GM23338 (cell line): ENCODE results near the gene NDEL1.
"Not testable (repeated sequence)": the region's sequence is repeated elsewhere in the genome, so short reads cannot be mapped to it uniquely, and the experiment has no call there.

Experiments
- CREB1 ChIP-seq: fragments of 250-450 bp; sonication (Bioruptor Pico); IDR thresholded peaks from 2 replicates; pipeline ENCODE4 v1.5.0; 2020; ENCODE audit warnings: low read depth, mild to moderate bottlenecking, moderate library complexity
- EZH2 ChIP-seq: fragments of 200-600 bp; sonication (generic); IDR thresholded peaks from one replicate; pipeline ENCODE4 v1.8.0; 2017; ENCODE audit warnings: antibody characterized with exemption, mild to moderate bottlenecking, low read depth; ENCODE audit not compliant: unreplicated experiment
- EZH2phosphoT487 ChIP-seq: fragments of 200-600 bp; sonication (generic); IDR thresholded peaks from one replicate; pipeline ENCODE4 v1.8.1; 2018; ENCODE audit warnings: antibody characterized with exemption; ENCODE audit not compliant: unreplicated experiment
- JUNB ChIP-seq: IDR thresholded peaks from one replicate; pipeline ENCODE4 v1.6.1; 2016; ENCODE audit warnings: antibody characterized with exemption; ENCODE audit not compliant: unreplicated experiment
- NANOG ChIP-seq: IDR thresholded peaks from 2 replicates; pipeline ENCODE4 v1.6.1; 2016; ENCODE audit warnings: antibody characterized with exemption, borderline replicate concordance
- POLR2AphosphoS5 ChIP-seq: IDR thresholded peaks from 2 replicates; pipeline ENCODE4 v1.6.1; 2016; ENCODE audit warnings: antibody characterized with exemption, low read depth
- STAT1 ChIP-seq: IDR thresholded peaks from one replicate; pipeline ENCODE4 v1.6.1; 2016; ENCODE audit warnings: antibody characterized with exemption; ENCODE audit not compliant: unreplicated experiment
- TF ChIP-seq, protein P1 (sequence below), 2 experiments: fragments of 200-600 bp in 1 of 2; sonication (generic) in 1 of 2; conservative IDR thresholded peaks; 2 replicates each; pipeline versions ENCODE4 v1.5.1 to v1.6.1; 2016 to 2017; ENCODE audit warnings: antibody characterized with exemption in 2 of 2, low read depth in 2 of 2, mild to moderate bottlenecking in 2 of 2, moderate library complexity in 1 of 2
- TF ChIP-seq, protein P2 (sequence below): fragments of 250-450 bp; sonication (Bioruptor Pico); IDR thresholded peaks from 2 replicates; pipeline ENCODE4 v1.5.0; 2020; ENCODE audit warnings: mild to moderate bottlenecking, moderate library complexity
- TF ChIP-seq, protein P3 (sequence below): IDR thresholded peaks from one replicate; pipeline ENCODE4 v1.6.1; 2018; ENCODE audit warnings: antibody characterized with exemption; ENCODE audit not compliant: unreplicated experiment

DNA sequence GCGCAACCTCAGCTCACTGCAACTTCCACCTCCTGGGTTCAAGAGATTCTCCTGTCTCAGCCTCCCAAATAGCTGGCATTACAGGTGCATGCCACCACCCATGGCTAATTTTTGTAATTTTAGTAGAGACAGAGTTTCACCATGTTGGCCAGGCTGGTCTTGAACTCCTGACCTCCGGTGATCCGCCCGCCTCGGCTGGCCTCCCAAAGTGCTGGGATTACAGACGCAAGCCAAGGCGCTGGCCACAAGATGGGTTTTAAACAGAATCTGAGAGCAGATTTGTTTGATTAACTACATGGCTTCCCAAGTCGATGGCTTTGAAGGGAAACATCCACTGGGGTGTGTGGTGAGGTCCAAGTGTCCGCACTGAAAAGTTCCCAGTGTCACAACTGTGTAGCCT is 41.2 kb upstream of the NDEL1 start:
- not testable (repeated sequence) for TF ChIP-seq NANOG; JUNB; POLR2AphosphoS5; EZH2phosphoT487; EZH2; CREB1 (CRISPR knock-in tag); STAT1
- TF ChIP-seq, protein P1, sequence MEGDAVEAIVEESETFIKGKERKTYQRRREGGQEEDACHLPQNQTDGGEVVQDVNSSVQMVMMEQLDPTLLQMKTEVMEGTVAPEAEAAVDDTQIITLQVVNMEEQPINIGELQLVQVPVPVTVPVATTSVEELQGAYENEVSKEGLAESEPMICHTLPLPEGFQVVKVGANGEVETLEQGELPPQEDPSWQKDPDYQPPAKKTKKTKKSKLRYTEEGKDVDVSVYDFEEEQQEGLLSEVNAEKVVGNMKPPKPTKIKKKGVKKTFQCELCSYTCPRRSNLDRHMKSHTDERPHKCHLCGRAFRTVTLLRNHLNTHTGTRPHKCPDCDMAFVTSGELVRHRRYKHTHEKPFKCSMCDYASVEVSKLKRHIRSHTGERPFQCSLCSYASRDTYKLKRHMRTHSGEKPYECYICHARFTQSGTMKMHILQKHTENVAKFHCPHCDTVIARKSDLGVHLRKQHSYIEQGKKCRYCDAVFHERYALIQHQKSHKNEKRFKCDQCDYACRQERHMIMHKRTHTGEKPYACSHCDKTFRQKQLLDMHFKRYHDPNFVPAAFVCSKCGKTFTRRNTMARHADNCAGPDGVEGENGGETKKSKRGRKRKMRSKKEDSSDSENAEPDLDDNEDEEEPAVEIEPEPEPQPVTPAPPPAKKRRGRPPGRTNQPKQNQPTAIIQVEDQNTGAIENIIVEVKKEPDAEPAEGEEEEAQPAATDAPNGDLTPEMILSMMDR (conservative IDR thresholded peaks at IDR 0.05; ENCODE audit: low read depth in 2 of 2): not testable (repeated sequence)
- TF ChIP-seq, protein P2, sequence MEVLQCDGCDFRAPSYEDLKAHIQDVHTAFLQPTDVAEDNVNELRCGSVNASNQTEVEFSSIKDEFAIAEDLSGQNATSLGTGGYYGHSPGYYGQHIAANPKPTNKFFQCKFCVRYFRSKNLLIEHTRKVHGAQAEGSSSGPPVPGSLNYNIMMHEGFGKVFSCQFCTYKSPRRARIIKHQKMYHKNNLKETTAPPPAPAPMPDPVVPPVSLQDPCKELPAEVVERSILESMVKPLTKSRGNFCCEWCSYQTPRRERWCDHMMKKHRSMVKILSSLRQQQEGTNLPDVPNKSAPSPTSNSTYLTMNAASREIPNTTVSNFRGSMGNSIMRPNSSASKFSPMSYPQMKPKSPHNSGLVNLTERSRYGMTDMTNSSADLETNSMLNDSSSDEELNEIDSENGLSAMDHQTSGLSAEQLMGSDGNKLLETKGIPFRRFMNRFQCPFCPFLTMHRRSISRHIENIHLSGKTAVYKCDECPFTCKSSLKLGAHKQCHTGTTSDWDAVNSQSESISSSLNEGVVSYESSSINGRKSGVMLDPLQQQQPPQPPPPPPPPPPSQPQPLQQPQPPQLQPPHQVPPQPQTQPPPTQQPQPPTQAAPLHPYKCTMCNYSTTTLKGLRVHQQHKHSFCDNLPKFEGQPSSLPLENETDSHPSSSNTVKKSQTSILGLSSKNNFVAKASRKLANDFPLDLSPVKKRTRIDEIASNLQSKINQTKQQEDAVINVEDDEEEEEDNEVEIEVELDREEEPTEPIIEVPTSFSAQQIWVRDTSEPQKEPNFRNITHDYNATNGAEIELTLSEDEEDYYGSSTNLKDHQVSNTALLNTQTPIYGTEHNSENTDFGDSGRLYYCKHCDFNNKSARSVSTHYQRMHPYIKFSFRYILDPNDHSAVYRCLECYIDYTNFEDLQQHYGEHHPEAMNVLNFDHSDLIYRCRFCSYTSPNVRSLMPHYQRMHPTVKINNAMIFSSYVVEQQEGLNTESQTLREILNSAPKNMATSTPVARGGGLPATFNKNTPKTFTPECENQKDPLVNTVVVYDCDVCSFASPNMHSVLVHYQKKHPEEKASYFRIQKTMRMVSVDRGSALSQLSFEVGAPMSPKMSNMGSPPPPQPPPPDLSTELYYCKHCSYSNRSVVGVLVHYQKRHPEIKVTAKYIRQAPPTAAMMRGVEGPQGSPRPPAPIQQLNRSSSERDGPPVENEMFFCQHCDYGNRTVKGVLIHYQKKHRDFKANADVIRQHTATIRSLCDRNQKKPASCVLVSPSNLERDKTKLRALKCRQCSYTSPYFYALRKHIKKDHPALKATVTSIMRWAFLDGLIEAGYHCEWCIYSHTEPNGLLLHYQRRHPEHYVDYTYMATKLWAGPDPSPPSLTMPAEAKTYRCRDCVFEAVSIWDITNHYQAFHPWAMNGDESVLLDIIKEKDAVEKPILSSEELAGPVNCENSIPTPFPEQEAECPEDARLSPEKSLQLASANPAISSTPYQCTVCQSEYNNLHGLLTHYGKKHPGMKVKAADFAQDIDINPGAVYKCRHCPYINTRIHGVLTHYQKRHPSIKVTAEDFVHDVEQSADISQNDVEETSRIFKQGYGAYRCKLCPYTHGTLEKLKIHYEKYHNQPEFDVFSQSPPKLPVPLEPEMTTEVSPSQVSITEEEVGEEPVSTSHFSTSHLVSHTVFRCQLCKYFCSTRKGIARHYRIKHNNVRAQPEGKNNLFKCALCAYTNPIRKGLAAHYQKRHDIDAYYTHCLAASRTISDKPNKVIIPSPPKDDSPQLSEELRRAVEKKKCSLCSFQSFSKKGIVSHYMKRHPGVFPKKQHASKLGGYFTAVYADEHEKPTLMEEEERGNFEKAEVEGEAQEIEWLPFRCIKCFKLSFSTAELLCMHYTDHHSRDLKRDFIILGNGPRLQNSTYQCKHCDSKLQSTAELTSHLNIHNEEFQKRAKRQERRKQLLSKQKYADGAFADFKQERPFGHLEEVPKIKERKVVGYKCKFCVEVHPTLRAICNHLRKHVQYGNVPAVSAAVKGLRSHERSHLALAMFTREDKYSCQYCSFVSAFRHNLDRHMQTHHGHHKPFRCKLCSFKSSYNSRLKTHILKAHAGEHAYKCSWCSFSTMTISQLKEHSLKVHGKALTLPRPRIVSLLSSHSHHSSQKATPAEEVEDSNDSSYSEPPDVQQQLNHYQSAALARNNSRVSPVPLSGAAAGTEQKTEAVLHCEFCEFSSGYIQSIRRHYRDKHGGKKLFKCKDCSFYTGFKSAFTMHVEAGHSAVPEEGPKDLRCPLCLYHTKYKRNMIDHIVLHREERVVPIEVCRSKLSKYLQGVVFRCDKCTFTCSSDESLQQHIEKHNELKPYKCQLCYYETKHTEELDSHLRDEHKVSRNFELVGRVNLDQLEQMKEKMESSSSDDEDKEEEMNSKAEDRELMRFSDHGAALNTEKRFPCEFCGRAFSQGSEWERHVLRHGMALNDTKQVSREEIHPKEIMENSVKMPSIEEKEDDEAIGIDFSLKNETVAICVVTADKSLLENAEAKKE (CRISPR knock-in tag): not testable (repeated sequence)
- TF ChIP-seq, protein P3, sequence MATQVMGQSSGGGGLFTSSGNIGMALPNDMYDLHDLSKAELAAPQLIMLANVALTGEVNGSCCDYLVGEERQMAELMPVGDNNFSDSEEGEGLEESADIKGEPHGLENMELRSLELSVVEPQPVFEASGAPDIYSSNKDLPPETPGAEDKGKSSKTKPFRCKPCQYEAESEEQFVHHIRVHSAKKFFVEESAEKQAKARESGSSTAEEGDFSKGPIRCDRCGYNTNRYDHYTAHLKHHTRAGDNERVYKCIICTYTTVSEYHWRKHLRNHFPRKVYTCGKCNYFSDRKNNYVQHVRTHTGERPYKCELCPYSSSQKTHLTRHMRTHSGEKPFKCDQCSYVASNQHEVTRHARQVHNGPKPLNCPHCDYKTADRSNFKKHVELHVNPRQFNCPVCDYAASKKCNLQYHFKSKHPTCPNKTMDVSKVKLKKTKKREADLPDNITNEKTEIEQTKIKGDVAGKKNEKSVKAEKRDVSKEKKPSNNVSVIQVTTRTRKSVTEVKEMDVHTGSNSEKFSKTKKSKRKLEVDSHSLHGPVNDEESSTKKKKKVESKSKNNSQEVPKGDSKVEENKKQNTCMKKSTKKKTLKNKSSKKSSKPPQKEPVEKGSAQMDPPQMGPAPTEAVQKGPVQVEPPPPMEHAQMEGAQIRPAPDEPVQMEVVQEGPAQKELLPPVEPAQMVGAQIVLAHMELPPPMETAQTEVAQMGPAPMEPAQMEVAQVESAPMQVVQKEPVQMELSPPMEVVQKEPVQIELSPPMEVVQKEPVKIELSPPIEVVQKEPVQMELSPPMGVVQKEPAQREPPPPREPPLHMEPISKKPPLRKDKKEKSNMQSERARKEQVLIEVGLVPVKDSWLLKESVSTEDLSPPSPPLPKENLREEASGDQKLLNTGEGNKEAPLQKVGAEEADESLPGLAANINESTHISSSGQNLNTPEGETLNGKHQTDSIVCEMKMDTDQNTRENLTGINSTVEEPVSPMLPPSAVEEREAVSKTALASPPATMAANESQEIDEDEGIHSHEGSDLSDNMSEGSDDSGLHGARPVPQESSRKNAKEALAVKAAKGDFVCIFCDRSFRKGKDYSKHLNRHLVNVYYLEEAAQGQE: not testable (repeated sequence)
